HepG2 (cell line): ENCODE data around the gene PPP1CA. TPM values are rescaled to one million over a fixed set of nuclear protein-coding genes. Genes with fewer than 3 reads are reported as not detected.

ENCODE experiments used
- ATAC-seq: fragments of 200-7000 bp; cut with Tn5 transposase; 3 replicates; pipeline ENCODE4 v1.9.1; 2020; ENCODE audit warnings: mild to moderate bottlenecking, moderate library complexity
- BruUV-seq: library from RNA; stranded (reverse); fragments of 400-500 nt; replicated peaks from 2 replicates; lab custom pipeline; 2021; lab: Mats Ljungman, UMichigan
- CTCF ChIA-PET: fragments of 300-600 bp; formaldehyde crosslinking; extraction: SDS; loops from one replicate; lab custom pipeline; 2021; ENCODE audit warnings: low total read pairs, inconsistent platforms, low intra/inter-chr PET ratio; lab: Yijun Ruan, JAX
- POLR2A ChIA-PET: fragments of 350-600 bp; sonication (Branson Sonifier 250); formaldehyde crosslinking; loops from one replicate; lab custom pipeline; 2020; ENCODE audit warnings: antibody characterized with exemption, inconsistent platforms; lab: Yijun Ruan, JAX
- DNase-seq: peaks from one replicate; pipeline ENCODE4 v3.0.0-alpha.2; 2015; ENCODE audit warnings: low spot score
- FAIRE-seq: peaks from 3 replicates; lab custom pipeline; 2011; peaks lifted over from hg19 to GRCh38; lab: Jason Lieb, UNC
- H2AFZ ChIP-seq: one replicate; pipeline ENCODE4 v1.6.1; 2011; ENCODE audit warnings: low read length, inconsistent platforms
- H3K27ac ChIP-seq: fragments of 300-600 bp; 3 replicates; pipeline ENCODE4 v1.8.0; 2011; ENCODE audit warnings: mixed run types, mild to moderate bottlenecking, mixed read lengths, low read length, inconsistent platforms; ENCODE audit not compliant: insufficient read depth; ENCODE audit errors: extremely low read length
- H3K27me3 ChIP-seq, 2 experiments: fragments of 200-600 bp in 1 of 2; 2 replicates in 1 of 2; 3 replicates in 1 of 2; pipeline versions ENCODE4 v1.6.0 to v1.8.0; 2011; ENCODE audit warnings: low read length in 2 of 2, mild to moderate bottlenecking in 2 of 2, moderate library complexity in 2 of 2, inconsistent platforms in 1 of 2; ENCODE audit not compliant: insufficient read depth in 2 of 2, control insufficient read depth in 1 of 2
- H3K36me3 ChIP-seq, 2 experiments: fragments of 200-600 bp in 1 of 2; replicated peaks in 1 of 2; 2 replicates in 1 of 2; 3 replicates in 1 of 2; pipeline versions ENCODE4 v1.5.1 to v1.8.0; 2011; ENCODE audit warnings: low read length in 2 of 2, inconsistent platforms in 1 of 2; ENCODE audit not compliant: insufficient read depth in 2 of 2, control insufficient read depth in 1 of 2
- H3K4me1 ChIP-seq: 2 replicates; pipeline ENCODE4 v1.5.1; 2012; ENCODE audit warnings: low read length, inconsistent platforms; ENCODE audit not compliant: insufficient read depth
- H3K4me2 ChIP-seq: 2 replicates; pipeline ENCODE4 v1.6.0; 2011; ENCODE audit warnings: low read depth, low read length, inconsistent platforms
- H3K4me3 ChIP-seq, 3 experiments: fragments of 200-600 bp in 1 of 3; sonication (generic), shearing (Covaris generic) in 1 of 3; replicated peaks in 1 of 3; 2 replicates each; pipeline ENCODE4 v1.5.1; 2011 to 2016; ENCODE audit warnings: low read length in 3 of 3, inconsistent platforms in 2 of 3, low read depth in 2 of 3, mild to moderate bottlenecking in 2 of 3, control low read depth in 1 of 3, mixed read lengths in 1 of 3; ENCODE audit not compliant: insufficient read depth in 1 of 3
- H3K79me2 ChIP-seq: one replicate; pipeline ENCODE4 v1.6.1; 2011; ENCODE audit warnings: low read length, inconsistent platforms; ENCODE audit not compliant: insufficient read depth
- H3K9ac ChIP-seq: 2 replicates; pipeline ENCODE4 v1.6.0; 2011; ENCODE audit warnings: mild to moderate bottlenecking, low read depth, low read length, inconsistent platforms; ENCODE audit not compliant: insufficient read depth
- H3K9me3 ChIP-seq: 2 replicates; pipeline ENCODE4 v1.5.1; 2012; ENCODE audit warnings: mild to moderate bottlenecking, low read length
- H4K20me1 ChIP-seq: 2 replicates; pipeline ENCODE4 v1.6.0; 2011; ENCODE audit warnings: inconsistent platforms, mild to moderate bottlenecking, low read length, moderate library complexity; ENCODE audit not compliant: insufficient read depth
- AGO2 ChIP-seq: fragments of 200-400 bp; formaldehyde crosslinking; optimal IDR thresholded peaks from 2 replicates; pipeline ENCODE3; 2017; ENCODE audit warnings: mild to moderate bottlenecking, low read depth, low read length, moderate library complexity
- MNT ChIP-seq: fragments of 450-650 bp; IDR thresholded peaks from 2 replicates; pipeline ENCODE4 v1.6.1; 2016
- NR2F2 ChIP-seq: IDR thresholded peaks from 2 replicates; pipeline ENCODE4 v1.6.1; 2012; ENCODE audit warnings: low read depth, inconsistent platforms, borderline replicate concordance
- POLR2G ChIP-seq: fragments of 200-400 bp; formaldehyde crosslinking; IDR thresholded peaks from 2 replicates; pipeline ENCODE4 v1.6.1; 2018; ENCODE audit warnings: mild to moderate bottlenecking, low read depth, low read length, moderate library complexity
- RBFOX2 ChIP-seq: fragments of 200-400 bp; formaldehyde crosslinking; IDR thresholded peaks from 2 replicates; pipeline ENCODE4 v1.6.1; 2017; ENCODE audit warnings: low read depth, mild to moderate bottlenecking, low read length
- SRY ChIP-seq: sonication (generic); formaldehyde crosslinking; IDR thresholded peaks from 2 replicates; pipeline ENCODE4 v1.8.0; 2022; ENCODE audit warnings: mild to moderate bottlenecking, missing genetic modification reagents
- ZC3H13 ChIP-seq: sonication (generic); formaldehyde crosslinking; IDR thresholded peaks from 2 replicates; pipeline ENCODE4 v1.8.1; 2023; ENCODE audit warnings: mild to moderate bottlenecking, missing genetic modification reagents, moderate library complexity
- ZNF44 ChIP-seq: sonication (generic); formaldehyde crosslinking; IDR thresholded peaks from 2 replicates; pipeline ENCODE4 v1.5.1; 2020; ENCODE audit warnings: mild to moderate bottlenecking, missing genetic modification reagents
- WGBS: methylation state at CpG from one replicate; pipeline ENCODE4 v1.1.6; 2017; ENCODE audit warnings: low lambda C conversion rate; 5-methylcytosine and 5-hydroxymethylcytosine counted together
- in situ Hi-C: cut with HindIII; loops from 2 replicates; pipeline ENCODE4 v1.10.0; 2017; ENCODE audit warnings: low pct_unique_long_range_greater_than_20kb; ENCODE audit not compliant: extremely low pct_ligation_motif_present
- intact Hi-C: fragments of 100-400 bp; cut with micrococcal nuclease; formaldehyde crosslinking; loops from one replicate; pipeline ENCODE4 v1.10.0; 2022; ENCODE audit not compliant: unreplicated experiment
- polyA plus RNA-seq, 8 experiments: library from polyadenylated mRNA; depleted of rRNA in 3 of 8; stranded (reverse) in 7 of 8; unstranded in 1 of 8; fragments of >200 nt; fragmentation: Illumina TruSeq in 4 of 8; extraction: Trizol in 4 of 8; gene quantifications; 2 replicates each; pipeline versions ENCODE4 v1.2.1 to v1.2.3, GENCODE V29; 2011 to 2016; ENCODE audit warnings: low read depth in 4 of 8, missing spikeins in 1 of 8, mixed read lengths in 1 of 8; ENCODE audit not compliant: insufficient read depth in 1 of 8
- total RNA-seq, 5 experiments: library from RNA; depleted of rRNA; stranded (reverse); fragments of >200 nt; fragmentation: Illumina TruSeq; extraction: Trizol; gene quantifications; 2 replicates each; pipeline ENCODE4 v1.2.3, GENCODE V29; 2016; ENCODE audit warnings: low read depth in 1 of 5

Gene PPP1CA
- total and polyA plus RNA-seq, 2 of the 13 experiments (the other 11 are each of a cell fraction or from before 2014, with no cell fraction given) = 149 to 170 TPM

GRCh38 chr11:67398661-67399563 is 2.7 kb downstream of the PPP1CA start:
- CTCF ChIA-PET = no interaction called here
- intact Hi-C loops = no loop called here
- ATAC-seq = no peak

More at GRCh38 chr11:67398661-67399563, 2.7 kb downstream of the PPP1CA start:
- DNase-seq (no peak), FAIRE-seq (no peak)
- in situ Hi-C loops = no loop called here
- Histone ChIP-seq H3K36me3 (peaks cover 17 to 27% of the 10 kb centered on the region in 2 experiments; a peak in 4 of 5 replicates), H4K20me1 (peaks cover 3% of the 10 kb centered on the region; the same call in 1 of the 2 replicates), H3K27ac (no peak overlapping the region), H3K4me1 (peaks cover 32% of the 10 kb centered on the region), H3K27me3 (no peaks in the 10 kb centered on the region), H3K9ac (no peak overlapping the region), H3K4me3 (no peak overlapping the region), H3K4me2 (no peak overlapping the region), H3K9me3 (no peaks in the 10 kb centered on the region), H3K79me2 (peaks cover 14% of the 10 kb centered on the region)
- WGBS = 96% methylated on average over 9 of the region's 31 CpGs
- POLR2A ChIA-PET = interaction anchor here (1.6 to 3.8 kb wide), 2 partner anchors 6 to 22 kb away, joined by 6 to 81 read pairs; partner anchors contain the start of gene RAD9A
- BruUV-seq = no TSS peak
- TF ChIP-seq NR2F2 (no peak), AGO2 (peak; percentile 61), ZNF44 (no peak), ZC3H13 (CRISPR knock-in tag) (peak; percentile 26; the same call in 1 of the 2 replicates), MNT (no peak), POLR2G (peak; percentile 22; the same call in 1 of the 2 replicates), RBFOX2 (peak; percentile 44; the same call in 1 of the 2 replicates), SRY (CRISPR knock-in tag) (no peak)
- TF ChIP-seq, all 625 proteins: peak for 4
- H2AFZ ChIP-seq = no peak overlapping the region
